ENCODE data around the gene COX7A2L. TPM values are rescaled to one million over a fixed set of nuclear protein-coding genes. Genes with fewer than 3 reads are reported as not detected.

Gene COX7A2L
- total and polyA plus RNA-seq, 2 of the 8 experiments (the other 6 are each of a cell fraction or from before 2014, with no cell fraction given), result 85.6 to 114 TPM

GRCh38 chr2:42325609-42326008 lies 35.4 kb downstream of the COX7A2L start (continued):
- TF ChIP-seq TEAD4 (IDR thresholded peaks at IDR 0.05; ENCODE audit: low read depth, low read length) (no peak), EZH2 (IDR thresholded peaks at IDR 0.05; ENCODE audit: low read depth, low read length, severe bottlenecking) (no peak), CHD1 (IDR thresholded peaks at IDR 0.05; ENCODE audit: low read depth, low read length) (no peak), HDAC6 (IDR thresholded peaks at IDR 0.05; ENCODE audit: low read depth, low read length) (no peak), NRF1 (IDR thresholded peaks at IDR 0.05; ENCODE audit: low read depth, low read length) (no peak)

All from H1 (cell line).